Activated CD8-positive, alpha-beta T cell treated with anti-CD3 and anti-CD28 coated beads for 36 hours (primary cell): ENCODE measurements around the gene PLGRKT. TPM values are rescaled to one million over a fixed set of nuclear protein-coding genes. Genes with fewer than 3 reads are reported as not detected.

Source experiments
- ATAC-seq: fragments of 200-7000 bp; cut with Tn5 transposase; one replicate; pipeline ENCODE4 v1.10.0; 2021; ENCODE audit warnings: mild to moderate bottlenecking, moderate library complexity
- CTCF ChIA-PET: fragments of 350-600 bp; sonication (Branson Sonifier 250); formaldehyde crosslinking; loops from one replicate; lab custom pipeline; 2021; ENCODE audit warnings: antibody characterized with exemption; lab: Charles Lee
- POLR2A ChIA-PET: fragments of 350-600 bp; sonication (Branson Sonifier 250); formaldehyde crosslinking; loops from one replicate; lab custom pipeline; 2021; ENCODE audit warnings: antibody characterized with exemption; lab: Charles Lee
- DNase-seq: peaks from one replicate; pipeline ENCODE4 v3.0.0-alpha.2; 2020
- H3K27ac Mint-ChIP-seq: one replicate; pipeline ENCODE4 v1.8.0; 2021; ENCODE audit warnings: mild to moderate bottlenecking, mixed read lengths
- H3K27me3 Mint-ChIP-seq: one replicate; pipeline ENCODE4 v1.8.0; 2021; ENCODE audit warnings: mixed read lengths
- H3K36me3 Mint-ChIP-seq: one replicate; pipeline ENCODE4 v1.8.0; 2021; ENCODE audit warnings: low read depth, mixed read lengths
- H3K4me1 Mint-ChIP-seq: one replicate; pipeline ENCODE4 v1.8.0; 2021; ENCODE audit warnings: low read depth, mixed read lengths
- H3K4me3 Mint-ChIP-seq: one replicate; pipeline ENCODE4 v1.8.0; 2021; ENCODE audit warnings: mild to moderate bottlenecking, moderate library complexity, mixed read lengths
- H3K9me3 Mint-ChIP-seq: one replicate; pipeline ENCODE4 v1.8.0; 2021; ENCODE audit warnings: mixed read lengths
- intact Hi-C: fragments of 100-400 bp; cut with micrococcal nuclease; formaldehyde crosslinking; loops from one replicate; pipeline ENCODE4 v1.10.0; 2022
- total RNA-seq, 2 experiments: library from RNA; stranded (reverse); gene quantifications; one replicate each; pipeline ENCODE4 v1.2.3, GENCODE V29; 2021
- TF ChIP-seq, protein P1 (sequence below): fragments of 200-600 bp; IDR thresholded peaks from one replicate; pipeline ENCODE4 v1.8.0; 2022; ENCODE audit warnings: antibody characterized with exemption, mild to moderate bottlenecking

PLGRKT gene
- total RNA-seq, 2 experiments from 2014 or later = 26.6 to 28.5 TPM

DNA sequence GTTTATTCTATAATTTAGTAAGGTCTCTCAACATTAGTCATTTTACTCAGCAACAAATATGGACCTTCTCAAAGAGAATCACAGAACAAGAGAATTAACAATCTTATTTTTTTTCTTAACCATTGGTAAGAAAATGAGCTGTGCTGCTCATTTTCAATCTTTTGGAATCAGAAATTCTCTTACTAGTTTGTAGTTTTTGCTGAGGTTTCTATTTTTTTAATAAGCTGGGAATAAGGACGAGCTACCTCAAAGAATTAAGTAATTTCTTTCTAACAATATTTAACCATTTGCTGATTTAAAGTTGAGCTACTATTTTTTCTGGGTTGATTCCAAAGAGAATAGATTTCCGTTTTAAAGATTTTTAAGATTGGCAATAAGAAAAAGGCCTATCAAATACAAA, 44.2 kb downstream of the PLGRKT start:
- POLR2A ChIA-PET = no interaction called here
- no peaks in the 10 kb centered on the region for H3K36me3 Mint-ChIP-seq
- no peak overlapping the region for H3K27ac Mint-ChIP-seq
- intact Hi-C loops = no loop called here
- CTCF ChIA-PET = no interaction called here
- H3K4me3 Mint-ChIP-seq = no peak overlapping the region
- DNase-seq (no peak), ATAC-seq (no peak)
- peaks cover 17% of the 10 kb centered on the region for H3K4me1 Mint-ChIP-seq
- H3K27me3 Mint-ChIP-seq = no peaks in the 10 kb centered on the region
- no peaks in the 10 kb centered on the region for H3K9me3 Mint-ChIP-seq
- TF ChIP-seq, protein P1, sequence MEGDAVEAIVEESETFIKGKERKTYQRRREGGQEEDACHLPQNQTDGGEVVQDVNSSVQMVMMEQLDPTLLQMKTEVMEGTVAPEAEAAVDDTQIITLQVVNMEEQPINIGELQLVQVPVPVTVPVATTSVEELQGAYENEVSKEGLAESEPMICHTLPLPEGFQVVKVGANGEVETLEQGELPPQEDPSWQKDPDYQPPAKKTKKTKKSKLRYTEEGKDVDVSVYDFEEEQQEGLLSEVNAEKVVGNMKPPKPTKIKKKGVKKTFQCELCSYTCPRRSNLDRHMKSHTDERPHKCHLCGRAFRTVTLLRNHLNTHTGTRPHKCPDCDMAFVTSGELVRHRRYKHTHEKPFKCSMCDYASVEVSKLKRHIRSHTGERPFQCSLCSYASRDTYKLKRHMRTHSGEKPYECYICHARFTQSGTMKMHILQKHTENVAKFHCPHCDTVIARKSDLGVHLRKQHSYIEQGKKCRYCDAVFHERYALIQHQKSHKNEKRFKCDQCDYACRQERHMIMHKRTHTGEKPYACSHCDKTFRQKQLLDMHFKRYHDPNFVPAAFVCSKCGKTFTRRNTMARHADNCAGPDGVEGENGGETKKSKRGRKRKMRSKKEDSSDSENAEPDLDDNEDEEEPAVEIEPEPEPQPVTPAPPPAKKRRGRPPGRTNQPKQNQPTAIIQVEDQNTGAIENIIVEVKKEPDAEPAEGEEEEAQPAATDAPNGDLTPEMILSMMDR = no peak

DNA sequence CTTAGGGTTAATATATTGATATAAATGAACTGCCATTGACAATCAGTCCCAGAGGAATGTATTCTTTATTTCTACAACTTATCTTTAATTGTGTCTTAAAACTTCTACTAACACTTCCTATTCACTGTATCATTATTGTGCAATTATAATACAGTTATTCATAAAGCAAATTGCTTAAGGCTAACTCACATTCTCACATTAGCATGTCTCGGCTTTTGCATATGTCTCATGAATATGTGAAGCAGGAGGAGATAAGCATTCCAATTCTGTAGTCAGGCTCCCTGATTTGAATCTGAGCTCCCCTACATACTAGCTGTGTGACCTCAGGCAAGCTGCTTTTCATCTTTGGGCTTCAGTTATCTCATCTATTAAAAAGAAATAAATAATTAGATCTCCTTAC, 45.4 kb downstream of the PLGRKT start:
- H3K27me3 Mint-ChIP-seq = no peaks in the 10 kb centered on the region
- H3K36me3 Mint-ChIP-seq = no peaks in the 10 kb centered on the region
- no peak overlapping the region for H3K4me3 Mint-ChIP-seq
- no peak for DNase-seq
- ChIA-PET POLR2A (no interaction called here), CTCF (no interaction called here)
- TF ChIP-seq, protein P1 = no peak
- no peaks in the 10 kb centered on the region for H3K9me3 Mint-ChIP-seq
- no peak overlapping the region for H3K27ac Mint-ChIP-seq
- no peak for ATAC-seq
- H3K4me1 Mint-ChIP-seq = peaks cover 17% of the 10 kb centered on the region
- intact Hi-C loops = no loop called here

DNA sequence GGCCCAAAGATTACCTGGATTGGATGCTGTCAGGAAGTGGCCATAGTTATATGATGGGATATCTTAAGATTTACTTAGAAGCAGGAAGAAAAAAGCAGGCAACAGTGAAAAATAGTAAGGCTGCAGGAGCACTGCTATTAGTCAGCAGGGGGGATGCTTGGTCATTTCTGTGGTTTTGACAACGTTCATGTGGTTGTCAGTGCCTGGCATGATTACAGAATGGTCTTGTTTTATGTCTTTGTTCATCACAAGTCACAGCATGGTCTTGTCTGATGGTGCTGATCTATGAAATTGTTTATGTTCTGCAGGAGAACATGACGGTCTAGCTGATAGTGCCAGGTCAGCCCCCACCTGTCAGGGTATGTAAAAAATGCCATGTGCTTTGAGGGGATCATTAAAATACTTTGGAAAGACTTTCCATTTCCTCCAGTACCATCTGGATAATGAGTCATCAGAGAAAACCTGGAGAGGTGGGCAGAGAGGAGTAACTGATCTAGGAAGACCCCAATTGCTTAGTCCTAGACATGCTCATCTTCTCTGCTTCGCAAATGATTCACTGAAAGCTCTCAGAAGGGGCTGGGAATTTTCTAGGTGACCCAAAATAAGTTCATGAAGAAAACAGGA, 48.5 kb downstream of the PLGRKT start:
- H3K36me3 Mint-ChIP-seq = no peaks in the 10 kb centered on the region
- no peaks in the 10 kb centered on the region for H3K9me3 Mint-ChIP-seq
- TF ChIP-seq, protein P1 = no peak
- no peak overlapping the region for H3K27ac Mint-ChIP-seq
- ChIA-PET CTCF (no interaction called here), POLR2A (no interaction called here)
- DNase-seq (peak; percentile 65), ATAC-seq (peak; percentile 80)
- no peaks in the 10 kb centered on the region for H3K27me3 Mint-ChIP-seq
- intact Hi-C loops = no loop called here
- no peak overlapping the region for H3K4me3 Mint-ChIP-seq
- H3K4me1 Mint-ChIP-seq = peaks cover 20% of the 10 kb centered on the region

DNA sequence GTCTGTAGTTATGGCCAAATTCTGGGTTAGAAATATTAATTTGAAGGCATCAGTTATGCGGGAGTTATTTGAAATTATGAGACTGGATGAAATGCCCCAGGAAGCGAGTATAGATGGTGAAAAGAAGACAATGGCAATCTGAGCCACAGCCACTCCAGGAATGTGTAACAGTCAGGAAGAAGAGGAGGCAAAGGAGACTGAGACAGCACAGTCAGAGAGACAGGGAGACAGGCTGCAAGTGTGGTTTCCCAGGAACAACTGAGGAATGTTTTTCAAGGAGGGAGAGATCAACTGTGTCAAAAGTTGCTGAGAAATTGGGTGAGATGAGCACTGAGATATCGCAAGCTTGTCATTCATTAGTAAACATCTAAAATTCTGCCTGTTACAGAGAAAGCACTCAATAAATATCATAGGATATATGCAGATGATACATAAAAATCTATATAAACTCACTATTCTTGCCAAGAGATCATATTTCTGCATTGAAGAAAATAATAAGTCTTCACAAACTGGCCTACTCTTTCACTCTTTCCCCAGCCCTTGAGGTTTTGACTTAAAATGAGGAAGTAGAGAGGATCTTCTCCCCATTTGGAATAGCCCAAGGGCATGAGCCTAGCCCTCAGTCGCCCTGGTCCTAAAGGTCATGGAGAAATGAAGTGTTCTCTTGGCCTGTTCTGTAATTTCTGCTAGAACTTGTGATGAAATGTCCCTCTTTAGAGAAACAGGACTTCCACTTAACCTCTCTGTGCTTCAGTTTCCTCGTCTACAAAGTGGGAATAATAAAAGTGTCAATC, 49.5 kb downstream of the PLGRKT start:
- H3K4me3 Mint-ChIP-seq = no peak overlapping the region
- ChIA-PET CTCF (no interaction called here), POLR2A (no interaction called here)
- no peaks in the 10 kb centered on the region for H3K9me3 Mint-ChIP-seq
- intact Hi-C loops = no loop called here
- no peaks in the 10 kb centered on the region for H3K36me3 Mint-ChIP-seq
- ATAC-seq (no peak), DNase-seq (no peak)
- H3K27me3 Mint-ChIP-seq = no peaks in the 10 kb centered on the region
- peaks cover 18% of the 10 kb centered on the region for H3K4me1 Mint-ChIP-seq
- H3K27ac Mint-ChIP-seq = no peak overlapping the region
- TF ChIP-seq, protein P1 = no peak

DNA sequence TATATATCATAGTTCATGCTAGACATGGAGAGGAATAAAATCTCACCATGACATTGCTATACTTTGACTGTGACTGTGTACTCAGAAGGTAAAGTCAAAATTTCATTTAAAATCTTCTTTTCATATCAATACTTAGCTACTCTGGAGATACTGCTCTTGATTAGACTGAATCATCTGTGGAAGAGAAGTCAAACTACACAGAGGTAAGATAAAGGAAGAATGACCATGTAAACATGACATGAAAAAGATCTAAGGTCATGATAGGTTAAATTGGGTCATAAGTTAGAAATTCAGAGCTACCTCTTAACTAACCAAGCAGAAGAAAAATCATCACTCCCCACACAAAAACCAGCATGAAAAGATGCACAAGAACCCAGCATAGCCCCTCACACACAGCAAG, 53.3 kb downstream of the PLGRKT start:
- no peak for DNase-seq
- Mint-ChIP-seq H3K4me1 (peaks cover 14% of the 10 kb centered on the region), H3K27ac (no peak overlapping the region), H3K9me3 (peaks cover 2% of the 10 kb centered on the region), H3K4me3 (no peak overlapping the region), H3K36me3 (peaks cover 5% of the 10 kb centered on the region), H3K27me3 (no peaks in the 10 kb centered on the region)
- intact Hi-C loops = no loop called here
- ATAC-seq = no peak
- TF ChIP-seq, protein P1 = no peak
- POLR2A ChIA-PET = no interaction called here
- CTCF ChIA-PET = interaction anchor here (0.5 kb wide), 1 partner anchor 11 kb away, joined by 4 read pairs; no protein-coding TSS in a partner anchor
